Measurements from ENCODE around the gene MACF1.
"Not testable (repeated sequence)": the region's sequence is repeated elsewhere in the genome, so short reads cannot be mapped to it uniquely, and the experiment has no call there.

Gene MACF1

GRCh38 chr1:39522661-39523567 lies 318.4 kb downstream of the MACF1 start:
- DNase-seq: no peak

GRCh38 chr1:39524171-39524570 lies 319.7 kb downstream of the MACF1 start:
- no peak for DNase-seq

GRCh38 chr1:39524591-39525365 lies 320.3 kb downstream of the MACF1 start:
- no peak for DNase-seq

GRCh38 chr1:39525366-39526165 lies 321.1 kb downstream of the MACF1 start:
- no peak for DNase-seq

- no peak for DNase-seq
Observed at GRCh38 chr1:39526466-39527189, 322.1 kb downstream of the MACF1 start.

- not testable (repeated sequence) for DNase-seq
Observed at GRCh38 chr1:39527190-39527579, 322.7 kb downstream of the MACF1 start.

- no peak for DNase-seq
Observed at GRCh38 chr1:39528082-39528481, 323.6 kb downstream of the MACF1 start.

GRCh38 chr1:39529901-39530535 lies 325.5 kb downstream of the MACF1 start:
- no peak for DNase-seq

GRCh38 chr1:39531526-39531925 lies 327.0 kb downstream of the MACF1 start:
- DNase-seq: no peak

GRCh38 chr1:39533442-39533841 lies 328.9 kb downstream of the MACF1 start:
- no peak for DNase-seq

Measured in activated CD4-positive, CD25-positive, alpha-beta regulatory T cell (primary cell).